ENCODE results near the gene OSBP2. TPM values are rescaled to one million over a fixed set of nuclear protein-coding genes. Genes with fewer than 3 reads are reported as not detected.

Gene OSBP2
- total and polyA plus RNA-seq, 2 experiments from 2014 or later = 2.1 to 2.9 TPM

DNA sequence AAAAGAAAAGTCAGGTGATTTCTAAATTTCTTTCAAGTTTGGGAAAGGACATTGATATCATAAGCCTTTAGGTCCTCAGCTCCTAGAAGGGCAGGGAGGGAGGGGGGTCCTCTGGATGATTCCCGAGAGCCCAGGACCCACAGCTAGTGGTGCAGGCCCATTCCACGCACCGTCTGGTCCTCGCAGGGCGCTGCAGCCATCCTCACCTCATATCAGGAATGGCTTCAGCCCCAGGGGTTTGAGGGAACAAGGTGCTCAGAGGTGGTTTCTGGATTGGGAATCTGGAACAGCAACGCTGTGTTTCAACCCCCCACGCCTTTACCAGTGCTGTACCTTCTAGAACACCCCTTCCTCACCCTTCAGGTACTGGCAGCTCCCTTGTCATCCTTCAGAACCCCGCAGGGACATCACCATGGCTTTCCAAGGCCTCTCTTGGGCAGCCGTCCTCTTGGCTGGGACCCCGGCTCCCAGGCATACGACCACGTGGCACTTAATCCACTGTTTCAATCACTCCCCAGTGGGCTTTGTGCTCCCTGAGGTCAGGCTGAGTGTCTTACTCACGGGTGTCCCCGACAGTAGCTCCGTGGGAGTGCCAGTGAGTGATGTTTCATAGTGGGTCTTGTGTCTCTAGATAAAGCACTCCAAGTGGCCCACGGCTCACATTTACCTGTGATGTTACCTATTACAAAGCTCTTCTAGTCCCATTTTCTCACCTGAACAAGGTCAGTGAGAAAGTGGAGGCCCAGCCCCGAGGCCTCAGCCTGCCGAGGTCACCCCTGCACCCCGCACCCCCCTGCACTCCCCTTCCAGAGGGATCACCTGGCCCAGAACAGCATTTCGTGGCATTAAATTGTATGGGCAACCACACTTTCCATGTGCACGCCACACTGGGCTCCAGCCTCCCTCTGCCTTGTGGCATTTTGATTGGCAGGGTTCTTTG, 180.0 kb downstream of the OSBP2 start (continued):
- TF ChIP-seq, protein P1, sequence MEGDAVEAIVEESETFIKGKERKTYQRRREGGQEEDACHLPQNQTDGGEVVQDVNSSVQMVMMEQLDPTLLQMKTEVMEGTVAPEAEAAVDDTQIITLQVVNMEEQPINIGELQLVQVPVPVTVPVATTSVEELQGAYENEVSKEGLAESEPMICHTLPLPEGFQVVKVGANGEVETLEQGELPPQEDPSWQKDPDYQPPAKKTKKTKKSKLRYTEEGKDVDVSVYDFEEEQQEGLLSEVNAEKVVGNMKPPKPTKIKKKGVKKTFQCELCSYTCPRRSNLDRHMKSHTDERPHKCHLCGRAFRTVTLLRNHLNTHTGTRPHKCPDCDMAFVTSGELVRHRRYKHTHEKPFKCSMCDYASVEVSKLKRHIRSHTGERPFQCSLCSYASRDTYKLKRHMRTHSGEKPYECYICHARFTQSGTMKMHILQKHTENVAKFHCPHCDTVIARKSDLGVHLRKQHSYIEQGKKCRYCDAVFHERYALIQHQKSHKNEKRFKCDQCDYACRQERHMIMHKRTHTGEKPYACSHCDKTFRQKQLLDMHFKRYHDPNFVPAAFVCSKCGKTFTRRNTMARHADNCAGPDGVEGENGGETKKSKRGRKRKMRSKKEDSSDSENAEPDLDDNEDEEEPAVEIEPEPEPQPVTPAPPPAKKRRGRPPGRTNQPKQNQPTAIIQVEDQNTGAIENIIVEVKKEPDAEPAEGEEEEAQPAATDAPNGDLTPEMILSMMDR (conservative IDR thresholded peaks at IDR 0.05; ENCODE audit: low read depth in 2 of 2) = no peak
- TF ChIP-seq POLR2AphosphoS5 (IDR thresholded peaks at IDR 0.05; ENCODE audit: low read depth) = no peak
- TF ChIP-seq EZH2phosphoT487 (IDR thresholded peaks at IDR 0.05; ENCODE audit: unreplicated experiment) = no peak

DNA sequence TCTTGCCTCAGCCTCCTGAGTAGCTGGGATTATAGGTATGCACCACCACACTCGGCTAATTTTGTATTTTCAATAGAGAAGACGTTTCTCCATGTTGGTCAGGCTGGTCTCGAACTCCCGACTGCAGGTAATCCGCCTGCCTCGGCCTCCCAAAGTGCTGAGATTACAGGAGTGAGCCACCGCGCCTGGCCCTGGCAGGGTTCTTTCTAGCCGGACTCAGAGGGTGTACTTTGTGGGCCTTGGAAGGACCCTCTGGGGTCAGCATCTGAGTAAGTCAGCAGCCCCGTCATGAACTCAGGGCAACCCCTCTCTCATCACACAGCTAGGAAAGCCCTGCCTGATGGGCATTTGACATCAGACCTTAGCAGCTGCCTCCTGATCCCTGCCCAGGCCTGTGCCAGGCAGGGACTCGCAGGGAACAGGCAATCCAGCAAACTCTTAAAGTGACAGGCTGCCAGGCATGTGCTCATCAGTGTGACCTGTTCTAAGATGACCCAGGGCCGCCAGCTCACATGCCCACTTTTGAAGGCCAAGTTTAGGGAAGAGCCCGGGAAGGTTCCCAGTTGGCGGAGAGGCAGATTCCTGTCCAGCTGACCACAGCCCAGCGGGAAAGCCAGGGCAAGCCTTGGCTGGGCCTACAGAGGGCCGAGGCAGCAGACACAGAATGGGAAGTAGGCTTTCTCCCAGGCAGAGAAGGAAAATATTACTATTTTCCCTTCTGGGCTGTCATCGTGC, 181.0 kb downstream of the OSBP2 start:
- no peaks in the 10 kb centered on the region for H3K36me3 ChIP-seq (ENCODE audit: insufficient read depth)
- no peak overlapping the region for H3K4me3 ChIP-seq
- no peaks in the 10 kb centered on the region for H3K79me2 ChIP-seq (replicated peaks; ENCODE audit: insufficient read depth)
- H3K4me1 ChIP-seq (ENCODE audit: insufficient read depth) = no peaks in the 10 kb centered on the region
- Mint-ChIP-seq H3K9me3 (no peaks in the 10 kb centered on the region), H3K27ac (no peak overlapping the region), H3K36me3 (ENCODE audit: low read depth) (no peaks in the 10 kb centered on the region), H3K4me1 (peaks cover 3% of the 10 kb centered on the region), H3K4me3 (no peak overlapping the region), H3K27me3 (ENCODE audit: insufficient read depth, low read depth, poor library complexity) (peaks cover 2% of the 10 kb centered on the region)
- ATAC-seq (no peak), DNase-seq (ENCODE audit: low spot score) (no peak)
- no peaks in the 10 kb centered on the region for H3K27me3 ChIP-seq (ENCODE audit: insufficient read depth)
- no peaks in the 10 kb centered on the region for H3F3A ChIP-seq (replicated peaks; ENCODE audit: low read depth)
- no peaks in the 10 kb centered on the region for H3K9me2 ChIP-seq (ENCODE audit: insufficient read depth)
- no peak overlapping the region for H2AFZ ChIP-seq
- H3K27ac ChIP-seq (ENCODE audit: low read depth) = no peak overlapping the region
- H4K20me1 ChIP-seq (replicated peaks; ENCODE audit: insufficient read depth) = no peaks in the 10 kb centered on the region
- H3K4me2 ChIP-seq = no peak overlapping the region
- TF ChIP-seq STAT1 (IDR thresholded peaks at IDR 0.05; ENCODE audit: unreplicated experiment) = no peak
- TF ChIP-seq NANOG (IDR thresholded peaks at IDR 0.05; ENCODE audit: borderline replicate concordance) = no peak
- TF ChIP-seq, protein P2, sequence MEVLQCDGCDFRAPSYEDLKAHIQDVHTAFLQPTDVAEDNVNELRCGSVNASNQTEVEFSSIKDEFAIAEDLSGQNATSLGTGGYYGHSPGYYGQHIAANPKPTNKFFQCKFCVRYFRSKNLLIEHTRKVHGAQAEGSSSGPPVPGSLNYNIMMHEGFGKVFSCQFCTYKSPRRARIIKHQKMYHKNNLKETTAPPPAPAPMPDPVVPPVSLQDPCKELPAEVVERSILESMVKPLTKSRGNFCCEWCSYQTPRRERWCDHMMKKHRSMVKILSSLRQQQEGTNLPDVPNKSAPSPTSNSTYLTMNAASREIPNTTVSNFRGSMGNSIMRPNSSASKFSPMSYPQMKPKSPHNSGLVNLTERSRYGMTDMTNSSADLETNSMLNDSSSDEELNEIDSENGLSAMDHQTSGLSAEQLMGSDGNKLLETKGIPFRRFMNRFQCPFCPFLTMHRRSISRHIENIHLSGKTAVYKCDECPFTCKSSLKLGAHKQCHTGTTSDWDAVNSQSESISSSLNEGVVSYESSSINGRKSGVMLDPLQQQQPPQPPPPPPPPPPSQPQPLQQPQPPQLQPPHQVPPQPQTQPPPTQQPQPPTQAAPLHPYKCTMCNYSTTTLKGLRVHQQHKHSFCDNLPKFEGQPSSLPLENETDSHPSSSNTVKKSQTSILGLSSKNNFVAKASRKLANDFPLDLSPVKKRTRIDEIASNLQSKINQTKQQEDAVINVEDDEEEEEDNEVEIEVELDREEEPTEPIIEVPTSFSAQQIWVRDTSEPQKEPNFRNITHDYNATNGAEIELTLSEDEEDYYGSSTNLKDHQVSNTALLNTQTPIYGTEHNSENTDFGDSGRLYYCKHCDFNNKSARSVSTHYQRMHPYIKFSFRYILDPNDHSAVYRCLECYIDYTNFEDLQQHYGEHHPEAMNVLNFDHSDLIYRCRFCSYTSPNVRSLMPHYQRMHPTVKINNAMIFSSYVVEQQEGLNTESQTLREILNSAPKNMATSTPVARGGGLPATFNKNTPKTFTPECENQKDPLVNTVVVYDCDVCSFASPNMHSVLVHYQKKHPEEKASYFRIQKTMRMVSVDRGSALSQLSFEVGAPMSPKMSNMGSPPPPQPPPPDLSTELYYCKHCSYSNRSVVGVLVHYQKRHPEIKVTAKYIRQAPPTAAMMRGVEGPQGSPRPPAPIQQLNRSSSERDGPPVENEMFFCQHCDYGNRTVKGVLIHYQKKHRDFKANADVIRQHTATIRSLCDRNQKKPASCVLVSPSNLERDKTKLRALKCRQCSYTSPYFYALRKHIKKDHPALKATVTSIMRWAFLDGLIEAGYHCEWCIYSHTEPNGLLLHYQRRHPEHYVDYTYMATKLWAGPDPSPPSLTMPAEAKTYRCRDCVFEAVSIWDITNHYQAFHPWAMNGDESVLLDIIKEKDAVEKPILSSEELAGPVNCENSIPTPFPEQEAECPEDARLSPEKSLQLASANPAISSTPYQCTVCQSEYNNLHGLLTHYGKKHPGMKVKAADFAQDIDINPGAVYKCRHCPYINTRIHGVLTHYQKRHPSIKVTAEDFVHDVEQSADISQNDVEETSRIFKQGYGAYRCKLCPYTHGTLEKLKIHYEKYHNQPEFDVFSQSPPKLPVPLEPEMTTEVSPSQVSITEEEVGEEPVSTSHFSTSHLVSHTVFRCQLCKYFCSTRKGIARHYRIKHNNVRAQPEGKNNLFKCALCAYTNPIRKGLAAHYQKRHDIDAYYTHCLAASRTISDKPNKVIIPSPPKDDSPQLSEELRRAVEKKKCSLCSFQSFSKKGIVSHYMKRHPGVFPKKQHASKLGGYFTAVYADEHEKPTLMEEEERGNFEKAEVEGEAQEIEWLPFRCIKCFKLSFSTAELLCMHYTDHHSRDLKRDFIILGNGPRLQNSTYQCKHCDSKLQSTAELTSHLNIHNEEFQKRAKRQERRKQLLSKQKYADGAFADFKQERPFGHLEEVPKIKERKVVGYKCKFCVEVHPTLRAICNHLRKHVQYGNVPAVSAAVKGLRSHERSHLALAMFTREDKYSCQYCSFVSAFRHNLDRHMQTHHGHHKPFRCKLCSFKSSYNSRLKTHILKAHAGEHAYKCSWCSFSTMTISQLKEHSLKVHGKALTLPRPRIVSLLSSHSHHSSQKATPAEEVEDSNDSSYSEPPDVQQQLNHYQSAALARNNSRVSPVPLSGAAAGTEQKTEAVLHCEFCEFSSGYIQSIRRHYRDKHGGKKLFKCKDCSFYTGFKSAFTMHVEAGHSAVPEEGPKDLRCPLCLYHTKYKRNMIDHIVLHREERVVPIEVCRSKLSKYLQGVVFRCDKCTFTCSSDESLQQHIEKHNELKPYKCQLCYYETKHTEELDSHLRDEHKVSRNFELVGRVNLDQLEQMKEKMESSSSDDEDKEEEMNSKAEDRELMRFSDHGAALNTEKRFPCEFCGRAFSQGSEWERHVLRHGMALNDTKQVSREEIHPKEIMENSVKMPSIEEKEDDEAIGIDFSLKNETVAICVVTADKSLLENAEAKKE (CRISPR knock-in tag; IDR thresholded peaks at IDR 0.05) = no peak
- TF ChIP-seq EZH2 (IDR thresholded peaks at IDR 0.05; ENCODE audit: low read depth, unreplicated experiment) = no peak
- no peak for TF ChIP-seq ZNF331 (CRISPR knock-in tag; IDR thresholded peaks at IDR 0.05; ENCODE audit: low read depth)
- TF ChIP-seq, protein P3, sequence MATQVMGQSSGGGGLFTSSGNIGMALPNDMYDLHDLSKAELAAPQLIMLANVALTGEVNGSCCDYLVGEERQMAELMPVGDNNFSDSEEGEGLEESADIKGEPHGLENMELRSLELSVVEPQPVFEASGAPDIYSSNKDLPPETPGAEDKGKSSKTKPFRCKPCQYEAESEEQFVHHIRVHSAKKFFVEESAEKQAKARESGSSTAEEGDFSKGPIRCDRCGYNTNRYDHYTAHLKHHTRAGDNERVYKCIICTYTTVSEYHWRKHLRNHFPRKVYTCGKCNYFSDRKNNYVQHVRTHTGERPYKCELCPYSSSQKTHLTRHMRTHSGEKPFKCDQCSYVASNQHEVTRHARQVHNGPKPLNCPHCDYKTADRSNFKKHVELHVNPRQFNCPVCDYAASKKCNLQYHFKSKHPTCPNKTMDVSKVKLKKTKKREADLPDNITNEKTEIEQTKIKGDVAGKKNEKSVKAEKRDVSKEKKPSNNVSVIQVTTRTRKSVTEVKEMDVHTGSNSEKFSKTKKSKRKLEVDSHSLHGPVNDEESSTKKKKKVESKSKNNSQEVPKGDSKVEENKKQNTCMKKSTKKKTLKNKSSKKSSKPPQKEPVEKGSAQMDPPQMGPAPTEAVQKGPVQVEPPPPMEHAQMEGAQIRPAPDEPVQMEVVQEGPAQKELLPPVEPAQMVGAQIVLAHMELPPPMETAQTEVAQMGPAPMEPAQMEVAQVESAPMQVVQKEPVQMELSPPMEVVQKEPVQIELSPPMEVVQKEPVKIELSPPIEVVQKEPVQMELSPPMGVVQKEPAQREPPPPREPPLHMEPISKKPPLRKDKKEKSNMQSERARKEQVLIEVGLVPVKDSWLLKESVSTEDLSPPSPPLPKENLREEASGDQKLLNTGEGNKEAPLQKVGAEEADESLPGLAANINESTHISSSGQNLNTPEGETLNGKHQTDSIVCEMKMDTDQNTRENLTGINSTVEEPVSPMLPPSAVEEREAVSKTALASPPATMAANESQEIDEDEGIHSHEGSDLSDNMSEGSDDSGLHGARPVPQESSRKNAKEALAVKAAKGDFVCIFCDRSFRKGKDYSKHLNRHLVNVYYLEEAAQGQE (IDR thresholded peaks at IDR 0.05; ENCODE audit: unreplicated experiment) = no peak
- TF ChIP-seq, protein P4, sequence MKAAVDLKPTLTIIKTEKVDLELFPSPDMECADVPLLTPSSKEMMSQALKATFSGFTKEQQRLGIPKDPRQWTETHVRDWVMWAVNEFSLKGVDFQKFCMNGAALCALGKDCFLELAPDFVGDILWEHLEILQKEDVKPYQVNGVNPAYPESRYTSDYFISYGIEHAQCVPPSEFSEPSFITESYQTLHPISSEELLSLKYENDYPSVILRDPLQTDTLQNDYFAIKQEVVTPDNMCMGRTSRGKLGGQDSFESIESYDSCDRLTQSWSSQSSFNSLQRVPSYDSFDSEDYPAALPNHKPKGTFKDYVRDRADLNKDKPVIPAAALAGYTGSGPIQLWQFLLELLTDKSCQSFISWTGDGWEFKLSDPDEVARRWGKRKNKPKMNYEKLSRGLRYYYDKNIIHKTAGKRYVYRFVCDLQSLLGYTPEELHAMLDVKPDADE (IDR thresholded peaks at IDR 0.05) = no peak
